Adrenal gland (tissue), 12 donors: ENCODE measurements around the gene SLC22A25. TPM values are rescaled to one million over a fixed set of nuclear protein-coding genes. Genes with fewer than 3 reads are reported as not detected.
"Not testable (repeated sequence)": the region's sequence is repeated elsewhere in the genome, so short reads cannot be mapped to it uniquely, and the experiment has no call there.

Experiments
- DNase-seq, 7 donors: peaks; one replicate each; pipeline ENCODE4 v3.0.0-alpha.2; 2019 to 2020
- H3K27ac ChIP-seq, 5 donors: fragments of 200-600 bp; sonication (generic) in 4 of 5; 1 replicate in 3 of 5; 2 replicates in 2 of 5; pipeline versions ENCODE4 v1.5.1 to v1.8.0; 2016 to 2020; ENCODE audit warnings: mild to moderate bottlenecking in 1 of 5
- H3K27me3 ChIP-seq: fragments of 200-600 bp; 2 replicates; pipeline ENCODE4 v1.8.0; 2021
- H3K36me3 ChIP-seq, 2 donors: fragments of 200-600 bp; replicated peaks in 1 of 2; 1 replicate in 1 of 2; 2 replicates in 1 of 2; pipeline versions ENCODE4 v1.5.1 to v1.8.0; 2018 to 2022
- H3K4me1 ChIP-seq, 2 donors: fragments of 200-600 bp; replicated peaks in 1 of 2; 1 replicate in 1 of 2; 2 replicates in 1 of 2; pipeline versions ENCODE4 v1.5.1 to v1.8.0; 2018 to 2021
- H3K4me3 ChIP-seq, 4 donors: fragments of 200-600 bp; sonication (generic) in 3 of 4; one replicate each; pipeline ENCODE4 v1.5.1; 2016 to 2018
- H3K9me3 ChIP-seq, 3 donors: fragments of 200-600 bp; sonication (generic) in 1 of 3; replicated peaks in 1 of 3; 1 replicate in 2 of 3; 2 replicates in 1 of 3; pipeline versions ENCODE4 v1.5.1 to v1.8.0; 2016 to 2021
- POLR2A ChIP-seq, 2 donors: fragments of 450-650 bp; IDR thresholded peaks; one replicate each; pipeline ENCODE4 v1.6.1; 2017; ENCODE audit warnings: antibody characterized with exemption in 2 of 2, mild to moderate bottlenecking in 2 of 2, moderate library complexity in 1 of 2
- WGBS, 4 donors: extraction: QIAGEN DNeasy Blood & Tissue Kit in 2 of 4; methylation state at CpG; one replicate each; pipeline versions ENCODE4 v1.1.5 to v1.1.7; 2013 to 2017; 5-methylcytosine and 5-hydroxymethylcytosine counted together
- intact Hi-C, 2 donors: fragments of 100-400 bp; cut with DNase I; formaldehyde crosslinking; loops; one replicate each; pipeline versions ENCODE4 v1.14.1 to v1.15.0; 2022 to 2023
- polyA plus RNA-seq, 3 donors: library from polyadenylated mRNA; stranded (reverse); fragments of 200-250 nt in 2 of 3; fragments of 350-450 nt in 1 of 3; fragmentation: Illumina TruSeq in 1 of 3; extraction: RNeasy Lipid Tissue Mini Kit (QIAGEN cat#74804) in 1 of 3; gene quantifications; one replicate each; pipeline ENCODE4 v1.2.3, GENCODE V29; 2013 to 2014
- total RNA-seq, 9 donors: library from RNA; depleted of rRNA in 4 of 9; stranded (reverse); fragments of >200 nt in 4 of 9; fragments of 120-200 nt in 1 of 9; fragmentation: NEBNext Ultra II Directional in 1 of 9; extraction: Animal tissue kit (Norgen Biotek cat#: 25700) in 1 of 9; gene quantifications; one replicate each; pipeline versions ENCODE4 v1.1.0 to v1.2.4, GENCODE V29; 2013 to 2023
- TF ChIP-seq, protein P1 (sequence below), 6 experiments: fragments of 450-650 bp in 4 of 6; fragments of 200-600 bp in 2 of 6; sonication (generic) in 1 of 6; IDR thresholded peaks; 1 replicate in 5 of 6; 2 replicates in 1 of 6; pipeline versions ENCODE4 v1.5.1 to v1.8.0; 2016 to 2021; ENCODE audit warnings: antibody characterized with exemption in 6 of 6, mild to moderate bottlenecking in 2 of 6, moderate library complexity in 1 of 6
- donor health status: healthy with polysubstance abuse.
- donor health status: Bipolar disorder and iron deficiency.
- donor health status: DM: yes; HTN: yes; CAD: no.
- donor health status: DM: no; HTN: no; CAD: no.
- donor health status: DM: no; HTN: no; CAD: no.
- donor health status: DM: yes; HTN: yes; CAD: no.

SLC22A25 gene
- total and polyA plus RNA-seq, 12 donors, result 0.06 to 0.08 TPM; not detected in 10

DNA sequence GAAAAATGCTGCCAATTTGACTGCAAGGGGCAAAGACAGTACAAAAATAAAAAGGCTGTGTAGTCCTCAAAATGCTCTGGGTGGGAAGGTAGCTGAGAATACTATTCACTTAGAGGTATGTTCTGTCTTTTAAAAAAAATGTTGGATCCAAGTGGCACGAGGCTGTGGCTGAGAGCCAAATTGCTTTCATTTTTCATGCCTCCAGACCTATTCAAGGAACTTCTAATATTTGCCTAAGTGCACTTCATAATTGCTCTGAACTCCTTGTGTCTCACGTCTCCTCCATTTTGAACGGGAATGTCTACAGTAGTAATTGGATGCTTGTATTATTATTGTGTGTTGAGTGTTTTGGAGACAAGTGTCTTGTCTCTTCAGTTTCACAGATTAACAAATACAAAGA is 19.1 kb upstream of the SLC22A25 start:
- Histone ChIP-seq H3K36me3 (no peaks in the 10 kb centered on the region), H3K27me3 (peaks cover 6% of the 10 kb centered on the region), H3K9me3 (no peaks in the 10 kb centered on the region), H3K4me3 (no peak overlapping the region), H3K4me1 (no peaks in the 10 kb centered on the region), H3K27ac (no peak overlapping the region)
- WGBS, 4 donors, result 47 to 55% (median 52%) methylated on average over 3 of the region's 3 CpGs
- no peak for TF ChIP-seq POLR2A (IDR thresholded peaks at IDR 0.05)
- TF ChIP-seq, protein P1, sequence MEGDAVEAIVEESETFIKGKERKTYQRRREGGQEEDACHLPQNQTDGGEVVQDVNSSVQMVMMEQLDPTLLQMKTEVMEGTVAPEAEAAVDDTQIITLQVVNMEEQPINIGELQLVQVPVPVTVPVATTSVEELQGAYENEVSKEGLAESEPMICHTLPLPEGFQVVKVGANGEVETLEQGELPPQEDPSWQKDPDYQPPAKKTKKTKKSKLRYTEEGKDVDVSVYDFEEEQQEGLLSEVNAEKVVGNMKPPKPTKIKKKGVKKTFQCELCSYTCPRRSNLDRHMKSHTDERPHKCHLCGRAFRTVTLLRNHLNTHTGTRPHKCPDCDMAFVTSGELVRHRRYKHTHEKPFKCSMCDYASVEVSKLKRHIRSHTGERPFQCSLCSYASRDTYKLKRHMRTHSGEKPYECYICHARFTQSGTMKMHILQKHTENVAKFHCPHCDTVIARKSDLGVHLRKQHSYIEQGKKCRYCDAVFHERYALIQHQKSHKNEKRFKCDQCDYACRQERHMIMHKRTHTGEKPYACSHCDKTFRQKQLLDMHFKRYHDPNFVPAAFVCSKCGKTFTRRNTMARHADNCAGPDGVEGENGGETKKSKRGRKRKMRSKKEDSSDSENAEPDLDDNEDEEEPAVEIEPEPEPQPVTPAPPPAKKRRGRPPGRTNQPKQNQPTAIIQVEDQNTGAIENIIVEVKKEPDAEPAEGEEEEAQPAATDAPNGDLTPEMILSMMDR (IDR thresholded peaks at IDR 0.05), result no peak
- DNase-seq, result no peak
- intact Hi-C loops, result no loop called here

DNA sequence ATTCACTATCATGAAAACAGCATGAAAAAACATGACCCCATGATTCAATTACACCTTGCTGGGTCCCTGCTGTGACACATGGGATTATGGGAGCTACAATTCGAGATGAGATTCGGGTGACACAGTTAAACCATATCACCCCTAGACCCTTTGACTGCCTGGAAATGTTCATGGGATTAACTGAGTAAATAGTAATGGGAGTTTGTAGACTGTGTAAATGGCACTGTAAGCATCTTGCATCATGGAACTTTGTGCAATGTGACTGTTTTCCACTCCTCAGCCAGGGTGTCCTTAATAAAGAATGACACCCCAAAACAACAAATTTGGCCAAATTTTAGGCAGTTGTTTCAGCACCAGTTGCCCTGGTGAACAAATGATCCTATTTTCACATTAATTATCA is 7.9 kb upstream of the SLC22A25 start:
- TF ChIP-seq, protein P1 (IDR thresholded peaks at IDR 0.05), result no peak
- no peak for TF ChIP-seq POLR2A (IDR thresholded peaks at IDR 0.05)
- no peak for DNase-seq
- intact Hi-C loops, result no loop called here
- Histone ChIP-seq H3K4me1 (no peaks in the 10 kb centered on the region), H3K4me3 (no peak overlapping the region), H3K27me3 (peaks cover 7% of the 10 kb centered on the region), H3K27ac (no peak overlapping the region), H3K9me3 (no peaks in the 10 kb centered on the region), H3K36me3 (no peaks in the 10 kb centered on the region)
- WGBS, 4 donors, result 72 to 86% (median 81%) methylated on average over 2 of the region's 2 CpGs

DNA sequence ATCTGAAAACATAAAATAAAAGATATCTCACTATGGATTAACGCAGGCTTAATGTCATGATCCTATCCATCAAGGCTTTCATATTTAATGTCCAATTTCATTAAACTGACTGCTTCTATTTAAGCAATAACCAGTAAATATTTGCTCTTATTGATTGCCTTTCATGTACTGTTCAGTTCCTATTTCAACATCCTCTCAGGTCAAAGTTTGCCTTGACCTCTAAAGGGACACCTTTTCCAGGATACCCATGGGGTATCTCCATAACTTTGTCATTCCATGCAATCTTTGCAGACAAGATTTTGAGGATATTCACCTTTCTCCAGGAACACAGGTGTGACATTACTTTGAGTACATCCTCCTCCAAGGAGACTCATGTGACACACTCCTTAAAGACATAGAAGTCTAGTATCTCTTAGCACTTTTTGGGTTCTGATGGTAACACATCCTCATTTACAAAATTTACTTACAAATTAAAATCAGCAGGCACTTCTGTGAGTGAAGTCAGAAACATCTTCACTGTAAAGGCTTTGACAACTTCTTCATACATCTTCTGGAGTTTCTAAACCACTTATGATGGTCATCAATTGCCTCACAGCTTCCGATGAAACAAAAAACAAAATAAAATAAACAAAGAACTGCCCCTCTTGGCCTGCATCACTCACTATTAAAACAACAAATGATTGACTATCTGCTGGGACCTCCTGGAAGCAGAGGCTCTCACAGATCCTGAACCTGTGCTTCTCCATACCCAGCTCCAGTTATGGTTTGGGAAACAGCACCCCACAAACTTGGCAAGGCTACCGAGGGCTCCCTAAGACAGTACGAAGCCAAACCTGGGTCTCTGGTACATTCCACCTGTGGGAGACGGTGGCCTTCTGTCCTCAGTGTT is 7.0 kb upstream of the SLC22A25 start:
- Histone ChIP-seq H3K36me3 (no peaks in the 10 kb centered on the region), H3K4me3 (no peak overlapping the region), H3K27me3 (peaks cover 7% of the 10 kb centered on the region), H3K4me1 (no peaks in the 10 kb centered on the region), H3K9me3 (no peaks in the 10 kb centered on the region), H3K27ac (no peak overlapping the region)
- no peak for DNase-seq
- intact Hi-C loops, result no loop called here
- WGBS, 4 donors, result 80 to 86% (median 81%) methylated on average over 5 of the region's 5 CpGs
- TF ChIP-seq, protein P1 (IDR thresholded peaks at IDR 0.05), result no peak
- TF ChIP-seq POLR2A (IDR thresholded peaks at IDR 0.05), result no peak

DNA sequence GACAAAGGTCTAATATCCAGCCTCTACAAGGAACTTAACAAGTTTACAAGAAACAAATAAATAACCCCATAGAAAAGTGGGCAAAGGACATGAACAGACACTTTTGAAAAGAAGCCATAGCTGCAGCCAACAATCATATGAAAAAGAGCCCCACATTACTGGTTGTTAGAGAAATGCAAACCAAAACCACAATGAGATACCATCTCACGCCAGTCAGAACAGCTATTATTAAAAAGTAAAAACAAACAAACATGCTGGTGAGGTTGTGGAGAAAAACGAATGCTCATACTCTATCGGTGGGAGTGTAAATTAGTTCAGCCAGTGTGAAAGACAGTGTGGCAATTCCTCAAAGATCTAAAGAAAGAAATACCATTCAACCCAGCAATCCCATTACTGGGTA is 5.6 kb upstream of the SLC22A25 start:
- Histone ChIP-seq H3K27ac (no peak overlapping the region), H3K4me1 (no peaks in the 10 kb centered on the region), H3K27me3 (peaks cover 16% of the 10 kb centered on the region), H3K4me3 (no peak overlapping the region), H3K9me3 (no peaks in the 10 kb centered on the region), H3K36me3 (no peaks in the 10 kb centered on the region)
- intact Hi-C loops, result no loop called here
- TF ChIP-seq, protein P1 (IDR thresholded peaks at IDR 0.05), result no peak
- no peak for TF ChIP-seq POLR2A (IDR thresholded peaks at IDR 0.05)
- WGBS, 4 donors, result 58 to 78% (median 66%) methylated on average over 3 of the region's 3 CpGs
- no peak for DNase-seq

DNA sequence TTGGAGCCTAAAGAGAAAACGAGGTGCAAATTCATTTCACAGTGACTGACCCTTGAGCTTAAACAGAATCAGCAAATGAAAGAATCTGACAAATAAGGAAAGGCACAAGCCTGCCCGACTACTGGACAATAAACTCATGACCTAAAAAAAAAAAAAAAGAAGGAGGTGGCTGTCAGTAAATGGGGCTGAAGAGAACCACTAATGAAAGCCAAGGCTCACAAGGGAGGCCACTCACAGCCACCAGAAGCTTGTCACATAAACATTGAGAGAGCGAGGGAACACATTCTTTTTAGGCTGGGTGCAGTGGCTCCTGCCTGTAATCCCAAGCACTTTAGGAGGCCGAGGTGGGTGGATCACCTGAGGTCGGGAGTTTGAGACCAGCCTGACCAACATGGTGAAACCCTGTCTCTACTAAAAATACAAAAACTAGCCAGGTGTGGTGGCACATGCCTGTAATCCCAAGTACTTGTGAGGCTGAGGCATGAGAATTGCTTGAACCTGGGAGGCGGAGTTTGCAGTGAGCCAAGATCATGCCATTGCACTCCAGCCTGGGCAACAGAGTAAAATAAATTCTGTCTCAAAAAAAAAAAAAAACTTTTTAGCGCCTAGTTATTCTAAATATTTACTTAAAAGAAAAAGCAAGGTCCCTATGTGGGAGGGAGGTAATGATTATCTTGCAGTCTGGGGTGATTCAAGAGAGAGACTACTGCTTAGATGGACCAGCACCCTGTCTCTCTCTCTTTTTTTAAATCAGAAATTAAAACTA is 4.0 kb upstream of the SLC22A25 start:
- intact Hi-C loops, H3K9me3 ChIP-seq: not testable (repeated sequence)
- 65 to 82% (median 74%) methylated on average over 7 of the region's 7 CpGs for WGBS, 4 donors

More for the DNA sequence above, 4.0 kb upstream of the SLC22A25 start:
- H3K4me1 ChIP-seq, H3K4me3 ChIP-seq, DNase-seq, H3K36me3 ChIP-seq, H3K27ac ChIP-seq: not testable (repeated sequence)
- peaks cover 16% of the 10 kb centered on the region for H3K27me3 ChIP-seq
